HG02763 (cell line): ENCODE measurements around the gene SP8.

ENCODE experiments used
- ATAC-seq: cut with Tn5 transposase; IDR thresholded peaks from one replicate; pipeline ENCODE4 v1.9.1; 2021; ENCODE audit warnings: mild to moderate bottlenecking, moderate library complexity; ENCODE audit not compliant: unreplicated experiment

Gene SP8

DNA sequence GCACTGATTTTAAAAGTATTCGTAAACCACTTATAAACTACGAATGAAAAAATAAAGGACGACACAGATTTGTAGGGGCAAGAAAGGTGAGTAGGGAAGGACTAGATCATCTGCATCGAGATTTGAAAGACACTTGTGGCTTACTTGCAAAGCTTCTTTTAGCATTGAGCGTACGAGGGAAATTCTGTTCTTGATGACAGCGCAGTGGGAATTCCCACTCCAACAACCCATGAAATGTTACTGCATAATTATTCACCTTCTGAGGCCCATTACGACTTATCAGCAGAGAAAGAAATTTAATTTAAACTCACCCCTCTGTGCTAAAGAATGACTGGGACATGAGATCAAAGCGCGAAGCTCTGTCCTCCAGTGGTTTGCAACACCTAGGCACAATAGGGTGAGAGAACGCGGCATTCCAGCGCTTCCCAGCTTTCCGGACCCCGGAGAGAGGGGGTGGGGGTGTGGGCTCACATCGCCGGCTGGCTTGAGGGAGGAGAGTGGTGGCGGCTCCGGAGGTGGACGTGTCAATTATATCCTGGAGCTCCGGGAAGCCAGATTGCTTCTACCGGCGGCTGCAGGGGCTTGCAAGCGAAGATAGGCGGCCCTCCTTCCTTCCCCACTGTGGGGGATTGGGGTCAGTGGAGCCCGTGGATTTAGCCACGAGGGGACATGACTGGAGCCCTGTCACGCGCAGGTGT lies 10.3 kb downstream of the SP8 start:
- ATAC-seq, result no peak

- ATAC-seq, result no peak
These were observed 32.7 kb downstream of the SP8 start for GRCh38 chr7:20754001-20754400.

GRCh38 chr7:20749906-20750305 lies 36.8 kb downstream of the SP8 start:
- no peak for ATAC-seq

- no peak for ATAC-seq
These were observed 37.8 kb downstream of the SP8 start for GRCh38 chr7:20748853-20749252.

GRCh38 chr7:20747001-20747400 lies 39.7 kb downstream of the SP8 start:
- no peak for ATAC-seq

DNA sequence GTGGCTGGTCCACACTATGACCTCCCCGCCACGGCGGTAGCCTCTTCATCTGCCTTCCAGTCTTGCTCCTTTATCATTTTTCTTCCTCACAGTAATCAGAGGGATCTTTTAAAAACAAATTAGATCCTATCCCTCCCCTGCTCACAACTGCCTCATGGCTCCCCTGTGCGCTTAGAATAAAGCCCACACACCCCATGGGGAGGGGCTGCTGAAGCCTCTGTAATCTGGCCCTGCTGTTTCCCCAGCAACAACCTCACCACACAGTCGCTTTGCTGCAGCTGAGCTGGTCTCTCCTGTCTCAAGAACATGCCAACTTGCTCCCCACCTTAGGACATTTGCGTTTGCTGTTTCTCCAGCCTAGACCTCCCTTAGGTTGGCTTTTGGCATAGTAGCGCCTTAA lies 41.0 kb downstream of the SP8 start:
- no peak for ATAC-seq

GRCh38 chr7:20744954-20745446 lies 41.7 kb downstream of the SP8 start:
- ATAC-seq, result no peak

- no peak for ATAC-seq
These were observed 43.8 kb downstream of the SP8 start for GRCh38 chr7:20742913-20743312.

GRCh38 chr7:20741801-20742200 lies 44.9 kb downstream of the SP8 start:
- no peak for ATAC-seq

DNA sequence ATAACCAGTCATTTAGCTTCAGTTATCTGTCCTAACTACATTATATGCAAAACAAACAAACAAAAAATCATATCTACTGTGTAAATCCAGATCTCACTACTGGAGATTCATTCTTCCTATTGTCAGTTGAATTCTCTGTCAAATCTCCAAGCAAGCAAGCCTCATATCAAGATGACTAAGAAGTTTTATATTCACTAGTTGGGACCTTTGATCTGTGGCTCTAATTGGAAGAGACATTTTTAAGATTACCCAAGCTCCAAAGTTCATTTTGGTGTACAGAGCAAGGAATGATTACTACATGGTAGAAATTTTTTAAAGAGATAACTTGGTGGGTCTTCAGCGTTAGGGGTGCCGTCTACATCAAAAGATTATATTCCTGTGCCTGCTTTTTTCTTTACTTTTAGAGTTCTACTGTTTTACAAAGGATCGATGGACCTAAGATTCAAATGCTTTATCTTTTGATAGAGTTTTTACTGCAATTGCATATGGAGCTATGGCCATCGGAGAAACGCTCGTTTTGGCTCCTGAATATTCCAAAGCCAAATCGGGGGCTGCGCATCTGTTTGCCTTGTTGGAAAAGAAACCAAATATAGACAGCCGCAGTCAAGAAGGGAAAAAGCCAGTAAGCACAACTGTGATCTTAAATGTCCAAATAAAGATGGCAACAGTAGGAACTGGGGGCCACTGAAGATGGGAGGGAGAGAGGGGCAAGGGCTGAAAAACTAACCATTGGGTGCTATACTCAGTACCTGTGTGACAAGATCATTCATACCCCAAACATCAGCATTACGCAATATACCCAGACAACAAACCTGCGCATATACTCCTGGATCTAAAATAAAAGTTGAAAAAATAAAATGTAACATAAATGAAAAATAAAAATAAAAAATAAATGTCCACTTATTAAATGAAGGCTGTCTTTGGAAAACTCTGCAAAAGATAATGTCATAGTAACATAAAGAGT lies 47.9 kb downstream of the SP8 start:
- peak; percentile 8 for ATAC-seq

- peak; percentile 60 for ATAC-seq
These were observed 48.7 kb downstream of the SP8 start for GRCh38 chr7:20737840-20738448.

DNA sequence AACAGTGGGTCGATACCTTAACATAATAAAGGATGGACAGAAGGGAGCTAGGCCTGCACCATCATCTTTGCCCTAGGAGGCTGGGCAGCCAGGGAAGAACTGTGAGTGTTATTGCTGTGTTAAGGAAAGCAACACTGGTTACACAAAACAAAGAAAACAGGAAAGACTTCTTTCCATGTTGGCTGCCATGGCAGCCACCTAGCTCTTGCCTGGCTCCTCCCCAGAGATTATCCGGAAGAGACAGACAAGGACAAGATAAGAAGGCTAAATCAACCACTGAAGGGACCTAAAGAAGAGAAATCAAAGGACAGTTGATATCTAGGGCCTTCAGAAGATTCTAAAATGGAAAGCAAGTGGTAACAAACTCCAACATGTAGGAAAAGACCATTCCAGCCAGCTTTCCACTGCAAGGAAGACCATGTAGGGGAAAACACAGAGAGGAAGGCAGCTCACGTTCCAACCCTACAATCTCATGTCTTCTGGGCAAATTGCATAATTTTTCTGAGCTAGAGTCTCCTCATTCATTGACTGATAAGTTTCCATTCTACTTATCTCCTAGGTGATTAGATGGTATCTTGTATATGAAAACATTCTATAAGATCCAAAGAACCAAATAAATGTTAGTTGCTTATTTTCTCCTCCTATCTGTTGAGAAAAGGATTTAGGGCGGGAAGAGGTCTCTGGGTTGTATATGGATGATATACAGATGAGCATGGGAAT lies 51.2 kb downstream of the SP8 start:
- ATAC-seq, result no peak
